ENCODE data around the gene ABHD2.

Gene ABHD2

GRCh38 chr15:89174476-89174875 is 86.2 kb downstream of the ABHD2 start:
- no peak for DNase-seq (ENCODE audit: low read depth)
- TF ChIP-seq MYC (IDR thresholded peaks at IDR 0.05; ENCODE audit: low read depth, low read length) (no peak), POLR2A (IDR thresholded peaks at IDR 0.05; ENCODE audit: extremely low read depth, insufficient read length) (no peak), CTCF (IDR thresholded peaks at IDR 0.05; ENCODE audit: low read depth, low read length) (no peak), MAX (IDR thresholded peaks at IDR 0.05; ENCODE audit: low read depth, low read length) (no peak)
- no peak overlapping the region for H3K4me3 ChIP-seq (ENCODE audit: low read depth, low read length)

- TF ChIP-seq MYC (IDR thresholded peaks at IDR 0.05; ENCODE audit: low read depth, low read length), result no peak
- no peak for TF ChIP-seq CTCF (IDR thresholded peaks at IDR 0.05; ENCODE audit: low read depth, low read length)
- no peak for TF ChIP-seq POLR2A (IDR thresholded peaks at IDR 0.05; ENCODE audit: extremely low read depth, insufficient read length)
- no peak for TF ChIP-seq MAX (IDR thresholded peaks at IDR 0.05; ENCODE audit: low read depth, low read length)
- no peak overlapping the region for H3K4me3 ChIP-seq (ENCODE audit: low read depth, low read length)
- no peak for DNase-seq (ENCODE audit: low read depth)
These were observed 87.4 kb downstream of the ABHD2 start for GRCh38 chr15:89175617-89176191.

DNA sequence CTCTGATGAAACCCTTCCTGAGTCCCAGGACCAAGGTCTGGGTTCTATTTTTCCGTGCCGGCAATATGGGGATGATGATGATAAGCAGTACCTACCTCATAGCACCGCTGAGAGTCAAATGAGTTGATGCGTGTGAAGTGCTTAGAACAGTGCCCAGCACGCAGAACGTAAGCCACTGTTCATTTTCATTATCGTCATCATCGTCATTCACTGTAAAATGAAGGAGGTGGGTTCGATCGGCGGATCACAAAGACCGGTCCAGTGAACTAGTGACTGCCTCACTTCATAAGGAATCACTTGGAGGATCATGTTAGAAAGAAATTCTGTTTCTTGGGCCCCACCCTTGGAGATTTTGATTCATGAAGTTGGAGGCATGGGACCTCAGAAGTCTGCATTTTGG is 88.9 kb downstream of the ABHD2 start:
- no peak for DNase-seq (ENCODE audit: low read depth)
- H3K4me3 ChIP-seq (ENCODE audit: low read depth, low read length), result no peak overlapping the region
- TF ChIP-seq MYC (IDR thresholded peaks at IDR 0.05; ENCODE audit: low read depth, low read length), result no peak
- TF ChIP-seq POLR2A (IDR thresholded peaks at IDR 0.05; ENCODE audit: extremely low read depth, insufficient read length), result no peak
- no peak for TF ChIP-seq CTCF (IDR thresholded peaks at IDR 0.05; ENCODE audit: low read depth, low read length)
- TF ChIP-seq MAX (IDR thresholded peaks at IDR 0.05; ENCODE audit: low read depth, low read length), result no peak

- DNase-seq (ENCODE audit: low read depth), result peak; percentile 78
- H3K4me3 ChIP-seq (ENCODE audit: low read depth, low read length), result no peak overlapping the region
- no peak; the same call in 1 of the 2 replicates for TF ChIP-seq MYC (IDR thresholded peaks at IDR 0.05; ENCODE audit: low read depth, low read length)
- TF ChIP-seq POLR2A (IDR thresholded peaks at IDR 0.05; ENCODE audit: extremely low read depth, insufficient read length), result no peak
- peak; percentile 92 for TF ChIP-seq CTCF (IDR thresholded peaks at IDR 0.05; ENCODE audit: low read depth, low read length)
- peak; percentile 91 for TF ChIP-seq MAX (IDR thresholded peaks at IDR 0.05; ENCODE audit: low read depth, low read length)
These were observed 89.5 kb downstream of the ABHD2 start for GRCh38 chr15:89177633-89178306.

GRCh38 chr15:89178307-89178977 is 90.2 kb downstream of the ABHD2 start:
- DNase-seq (ENCODE audit: low read depth), result no peak
- TF ChIP-seq MAX (IDR thresholded peaks at IDR 0.05; ENCODE audit: low read depth, low read length) (no peak), MYC (IDR thresholded peaks at IDR 0.05; ENCODE audit: low read depth, low read length) (no peak), CTCF (IDR thresholded peaks at IDR 0.05; ENCODE audit: low read depth, low read length) (no peak), POLR2A (IDR thresholded peaks at IDR 0.05; ENCODE audit: extremely low read depth, insufficient read length) (no peak)
- H3K4me3 ChIP-seq (ENCODE audit: low read depth, low read length), result no peak overlapping the region
